Progenitor cell of endocrine pancreas (in vitro differentiated cells): Measurements from ENCODE around the gene TNFRSF25. TPM values are rescaled to one million over a fixed set of nuclear protein-coding genes. Genes with fewer than 3 reads are reported as not detected.

Source experiments
- DNase-seq: peaks from one replicate; pipeline ENCODE4 v3.0.0; 2021; ENCODE audit warnings: low spot score; ENCODE audit not compliant: unreplicated experiment
- H3K27ac Mint-ChIP-seq: 2 replicates; pipeline ENCODE4 v1.8.0; 2021; ENCODE audit warnings: mild to moderate bottlenecking, moderate library complexity, mixed read lengths
- H3K27me3 Mint-ChIP-seq: 2 replicates; pipeline ENCODE4 v1.8.0; 2021; ENCODE audit warnings: mixed read lengths
- H3K36me3 Mint-ChIP-seq: 2 replicates; pipeline ENCODE4 v1.8.0; 2022; ENCODE audit warnings: mixed read lengths; ENCODE audit not compliant: insufficient read depth
- H3K4me1 Mint-ChIP-seq: 2 replicates; pipeline ENCODE4 v1.8.0; 2021; ENCODE audit warnings: low read depth, mixed read lengths
- H3K4me3 Mint-ChIP-seq: 2 replicates; pipeline ENCODE4 v1.8.0; 2021; ENCODE audit warnings: low read depth, mild to moderate bottlenecking, moderate library complexity, mixed read lengths
- H3K9me3 Mint-ChIP-seq: 2 replicates; pipeline ENCODE4 v1.8.0; 2021; ENCODE audit warnings: low read depth, mixed read lengths
- total RNA-seq: library from RNA; stranded (reverse); gene quantifications from 2 replicates; pipeline ENCODE4 v1.2.1, GENCODE V29; 2021
- TF ChIP-seq, protein P1 (sequence below): fragments of 200-600 bp; sonication (generic); IDR thresholded peaks from one replicate; pipeline ENCODE4 v1.5.0; 2021; ENCODE audit warnings: antibody characterized with exemption, mild to moderate bottlenecking; ENCODE audit not compliant: unreplicated experiment

TNFRSF25 gene
- total RNA-seq, 1 donor from 2014 or later = 68.9 TPM

DNA sequence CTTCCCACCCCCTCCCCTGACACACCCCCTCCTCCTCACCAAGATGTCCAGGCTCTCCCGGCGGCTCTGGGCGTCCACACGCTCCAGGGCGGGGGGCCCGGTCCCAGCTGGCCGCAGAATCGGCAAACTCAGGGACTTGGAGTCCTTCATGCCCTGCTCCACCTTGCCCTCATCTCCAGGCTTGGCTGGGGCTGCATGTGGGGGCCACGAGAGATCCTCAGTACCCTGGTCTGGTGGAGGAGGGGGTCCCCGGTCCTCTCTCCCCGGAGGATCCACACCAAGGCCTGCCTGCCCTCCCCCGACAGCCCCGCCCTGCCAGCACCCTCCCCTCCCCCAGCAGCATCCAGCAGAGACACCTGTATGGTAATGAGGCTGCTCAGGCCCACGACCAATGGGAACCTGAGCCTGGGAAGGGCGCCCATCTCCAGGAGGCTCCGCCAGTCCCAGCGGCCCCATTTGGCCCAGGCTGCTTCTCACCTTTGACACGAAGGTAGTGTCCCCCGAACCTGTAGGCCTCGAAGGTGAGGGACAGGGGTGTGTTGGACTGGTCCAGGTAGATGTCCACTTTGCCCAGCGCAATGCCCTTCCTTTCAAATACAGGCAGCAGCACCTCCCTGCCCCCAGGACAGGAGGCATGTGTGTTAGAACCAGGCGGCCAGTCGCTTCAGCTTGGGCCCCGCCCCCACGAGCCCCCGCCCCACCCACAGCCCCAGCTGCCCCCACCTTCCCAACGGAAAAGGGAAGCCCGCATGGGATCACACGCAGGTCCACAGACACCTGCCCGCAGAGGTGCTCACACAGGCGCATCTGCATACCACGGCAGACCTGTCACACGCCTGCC lies 8.2 kb upstream of the TNFRSF25 start:
- Mint-ChIP-seq H3K4me3 (no peak overlapping the region), H3K27ac (no peak overlapping the region), H3K36me3 (peaks cover 10% of the 10 kb centered on the region), H3K27me3 (no peaks in the 10 kb centered on the region), H3K4me1 (peaks cover 23% of the 10 kb centered on the region), H3K9me3 (no peaks in the 10 kb centered on the region)
- TF ChIP-seq, protein P1, sequence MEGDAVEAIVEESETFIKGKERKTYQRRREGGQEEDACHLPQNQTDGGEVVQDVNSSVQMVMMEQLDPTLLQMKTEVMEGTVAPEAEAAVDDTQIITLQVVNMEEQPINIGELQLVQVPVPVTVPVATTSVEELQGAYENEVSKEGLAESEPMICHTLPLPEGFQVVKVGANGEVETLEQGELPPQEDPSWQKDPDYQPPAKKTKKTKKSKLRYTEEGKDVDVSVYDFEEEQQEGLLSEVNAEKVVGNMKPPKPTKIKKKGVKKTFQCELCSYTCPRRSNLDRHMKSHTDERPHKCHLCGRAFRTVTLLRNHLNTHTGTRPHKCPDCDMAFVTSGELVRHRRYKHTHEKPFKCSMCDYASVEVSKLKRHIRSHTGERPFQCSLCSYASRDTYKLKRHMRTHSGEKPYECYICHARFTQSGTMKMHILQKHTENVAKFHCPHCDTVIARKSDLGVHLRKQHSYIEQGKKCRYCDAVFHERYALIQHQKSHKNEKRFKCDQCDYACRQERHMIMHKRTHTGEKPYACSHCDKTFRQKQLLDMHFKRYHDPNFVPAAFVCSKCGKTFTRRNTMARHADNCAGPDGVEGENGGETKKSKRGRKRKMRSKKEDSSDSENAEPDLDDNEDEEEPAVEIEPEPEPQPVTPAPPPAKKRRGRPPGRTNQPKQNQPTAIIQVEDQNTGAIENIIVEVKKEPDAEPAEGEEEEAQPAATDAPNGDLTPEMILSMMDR = no peak
- DNase-seq = no peak

DNA sequence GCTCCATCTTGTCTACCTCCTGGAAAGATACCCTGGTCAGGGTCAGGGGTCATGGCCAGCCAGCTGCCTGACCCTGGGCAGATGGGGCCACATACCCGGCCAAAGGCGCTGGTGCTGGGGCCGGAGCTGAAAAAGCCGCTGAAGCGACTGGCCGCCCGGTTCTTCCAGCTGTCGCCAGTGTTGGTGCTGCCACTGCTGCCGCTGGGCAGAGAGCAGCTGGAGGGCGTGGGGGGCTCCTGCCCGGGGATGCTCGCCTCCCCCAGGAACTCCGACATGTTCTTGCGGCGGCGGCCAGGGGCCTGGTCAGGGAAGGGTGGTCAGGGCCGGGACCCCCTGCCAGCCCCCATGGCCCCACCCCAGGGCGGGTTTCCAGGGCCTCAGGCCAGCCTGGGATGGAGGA lies 7.2 kb upstream of the TNFRSF25 start:
- DNase-seq = no peak
- Mint-ChIP-seq H3K4me1 (peaks cover 21% of the 10 kb centered on the region), H3K36me3 (peaks cover 14% of the 10 kb centered on the region), H3K27me3 (no peaks in the 10 kb centered on the region), H3K4me3 (no peak overlapping the region), H3K9me3 (no peaks in the 10 kb centered on the region), H3K27ac (no peak overlapping the region)
- TF ChIP-seq, protein P1 = no peak

DNA sequence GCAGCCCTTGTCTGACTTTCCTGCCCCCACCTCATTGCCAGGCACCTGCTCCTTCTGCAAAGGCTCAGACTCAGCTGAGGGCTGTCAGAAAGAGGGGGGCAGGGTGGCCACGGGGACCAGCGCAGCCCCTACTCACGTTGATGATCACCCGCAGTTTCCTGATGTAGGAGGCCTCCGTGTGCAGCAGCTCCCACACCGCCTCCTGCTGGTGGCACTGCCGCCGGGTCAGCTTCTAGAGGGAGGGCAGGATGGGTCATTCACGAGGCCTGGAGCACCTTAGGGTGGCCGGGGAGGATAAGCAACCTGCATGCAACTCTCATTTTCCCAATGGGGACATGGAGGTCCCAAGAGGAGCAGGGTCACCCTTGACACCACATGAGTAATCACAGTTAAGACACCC lies 6.4 kb upstream of the TNFRSF25 start:
- Mint-ChIP-seq H3K4me1 (peaks cover 18% of the 10 kb centered on the region), H3K4me3 (no peak overlapping the region), H3K27ac (no peak overlapping the region), H3K36me3 (peaks cover 18% of the 10 kb centered on the region), H3K9me3 (no peaks in the 10 kb centered on the region), H3K27me3 (no peaks in the 10 kb centered on the region)
- TF ChIP-seq, protein P1 = peak; percentile 12
- DNase-seq = no peak

DNA sequence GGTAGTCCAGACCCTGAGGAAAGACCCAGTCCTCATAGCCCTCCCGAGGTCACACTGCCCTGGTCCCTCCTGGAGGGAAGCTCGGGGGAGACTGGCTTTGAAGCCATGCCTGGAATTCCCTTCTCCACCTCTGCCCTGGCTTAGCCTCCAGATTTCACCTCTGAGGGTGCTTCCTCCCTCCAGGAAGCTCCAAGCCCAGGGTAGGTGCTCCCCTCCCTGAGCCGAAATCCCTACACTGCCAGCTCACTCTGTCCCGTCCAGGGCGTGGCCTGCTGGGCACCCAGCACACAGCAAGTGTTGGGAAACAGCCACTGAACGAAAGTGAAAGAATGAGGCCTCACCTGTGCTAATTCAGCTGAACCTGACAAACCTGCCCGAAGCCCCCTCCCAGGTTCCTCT lies 6.0 kb upstream of the TNFRSF25 start:
- TF ChIP-seq, protein P1 = no peak
- no peaks in the 10 kb centered on the region for H3K27me3 Mint-ChIP-seq
- H3K4me1 Mint-ChIP-seq = peaks cover 14% of the 10 kb centered on the region
- no peak for DNase-seq
- no peaks in the 10 kb centered on the region for H3K9me3 Mint-ChIP-seq
- H3K36me3 Mint-ChIP-seq = peaks cover 21% of the 10 kb centered on the region
- H3K27ac Mint-ChIP-seq = no peak overlapping the region
- no peak overlapping the region for H3K4me3 Mint-ChIP-seq

DNA sequence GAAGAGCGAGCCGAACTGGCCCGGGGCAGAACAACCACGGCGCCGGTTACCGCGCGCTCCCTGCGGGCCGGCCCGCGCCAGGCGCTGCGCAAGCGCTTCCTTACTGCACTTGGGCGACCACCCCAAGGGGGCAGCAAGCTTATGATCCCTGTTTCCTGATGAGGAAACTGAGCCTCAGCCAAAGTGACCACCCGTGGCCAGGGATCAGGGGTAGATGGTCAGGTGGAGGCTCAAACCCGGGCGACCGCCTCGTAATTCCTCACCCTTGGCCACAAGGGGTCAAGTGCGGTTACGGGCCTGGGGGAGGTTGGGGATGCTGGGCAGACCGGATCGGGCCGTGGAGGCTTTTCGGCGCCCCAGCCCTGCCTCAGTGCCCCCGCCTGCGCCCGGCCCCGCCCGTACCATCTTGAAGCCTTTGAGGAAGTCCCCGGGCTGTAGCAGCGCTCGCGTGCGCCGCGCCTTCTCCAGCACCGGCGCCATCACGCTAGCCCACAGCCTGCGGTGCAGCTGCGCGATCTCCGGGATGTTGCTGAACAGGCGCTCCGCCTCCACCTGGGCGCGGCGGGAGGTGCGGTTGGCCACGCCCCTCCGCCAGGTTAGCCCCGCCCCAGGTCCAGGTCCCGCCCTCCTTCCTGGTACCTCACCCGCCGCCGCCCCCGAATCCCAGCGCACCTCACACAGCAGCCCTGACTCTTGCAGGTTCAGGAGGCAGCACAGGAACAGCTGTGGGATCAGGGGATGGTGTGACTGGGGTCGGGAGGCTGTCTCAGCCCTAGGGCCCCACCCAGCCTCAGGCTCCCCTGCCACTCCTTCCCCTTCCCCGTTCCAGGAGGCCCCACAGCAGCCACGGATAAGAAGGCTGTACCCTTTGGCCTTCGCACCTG lies 5.4 kb upstream of the TNFRSF25 start:
- H3K9me3 Mint-ChIP-seq = no peaks in the 10 kb centered on the region
- TF ChIP-seq, protein P1 = no peak
- no peaks in the 10 kb centered on the region for H3K27me3 Mint-ChIP-seq
- H3K4me3 Mint-ChIP-seq = no peak overlapping the region
- peaks cover 8% of the 10 kb centered on the region for H3K4me1 Mint-ChIP-seq
- H3K27ac Mint-ChIP-seq = no peak overlapping the region
- DNase-seq = no peak
- H3K36me3 Mint-ChIP-seq = peaks cover 21% of the 10 kb centered on the region
